Measurements from ENCODE around the gene SRSF7.

SRSF7 gene

DNA sequence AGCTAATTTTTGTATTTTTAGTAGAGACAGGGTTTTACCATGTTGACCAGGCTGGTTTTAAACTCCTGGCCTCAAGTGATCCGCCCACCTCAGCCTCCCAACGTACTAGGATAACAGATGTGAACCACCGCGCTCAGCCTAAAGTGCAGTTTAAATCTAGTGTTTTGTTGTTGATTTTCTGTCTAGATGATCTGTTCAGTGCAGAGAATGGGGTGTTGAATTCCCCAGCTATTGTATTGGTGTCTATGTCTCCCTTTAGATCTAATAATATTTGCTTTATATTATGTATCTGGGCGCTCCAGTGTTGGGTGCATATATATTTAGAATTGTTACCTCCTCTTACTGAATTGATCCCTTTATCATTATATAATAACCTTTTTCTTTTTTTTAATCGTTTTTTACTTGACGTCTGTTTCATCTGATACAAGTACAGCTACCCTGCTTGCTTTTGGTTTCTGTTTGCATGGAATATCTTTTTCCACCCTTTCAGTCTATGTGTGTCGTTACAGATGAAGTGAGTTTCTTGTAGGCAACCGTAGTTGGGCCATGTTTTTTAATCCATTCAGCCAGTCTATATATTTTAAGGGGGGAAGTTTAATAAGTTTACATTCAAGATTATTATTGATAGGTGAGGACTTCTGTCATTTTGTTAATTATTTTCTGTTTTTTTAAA, 50.9 kb downstream of the SRSF7 start:
- DNase-seq: no peak

DNA sequence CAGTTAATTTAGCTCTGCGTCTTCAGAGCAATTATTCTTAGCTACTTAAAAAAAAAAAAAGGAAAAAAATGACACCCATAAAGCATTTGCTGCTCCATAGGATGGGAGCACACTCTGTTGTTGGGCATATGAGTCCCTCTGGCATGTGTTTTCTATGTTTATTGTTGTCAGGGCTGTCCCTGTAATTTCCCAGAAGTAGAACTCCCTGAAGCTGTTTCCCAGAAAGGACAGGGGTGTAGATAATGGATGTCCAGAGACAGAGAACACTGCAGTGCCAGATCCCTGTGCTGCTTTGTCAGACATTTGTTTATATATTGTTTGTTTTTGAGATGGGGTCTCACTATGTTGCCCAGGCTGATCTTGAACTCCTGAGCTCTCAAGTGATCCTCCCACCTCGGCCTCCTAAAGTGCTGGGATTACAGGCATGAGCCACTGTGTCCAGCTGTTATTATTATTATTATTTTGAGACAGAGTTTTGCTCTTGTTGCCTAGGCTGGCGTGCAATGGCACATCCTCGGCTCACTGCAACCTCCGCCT, 52.6 kb downstream of the SRSF7 start:
- no peak for DNase-seq

DNA sequence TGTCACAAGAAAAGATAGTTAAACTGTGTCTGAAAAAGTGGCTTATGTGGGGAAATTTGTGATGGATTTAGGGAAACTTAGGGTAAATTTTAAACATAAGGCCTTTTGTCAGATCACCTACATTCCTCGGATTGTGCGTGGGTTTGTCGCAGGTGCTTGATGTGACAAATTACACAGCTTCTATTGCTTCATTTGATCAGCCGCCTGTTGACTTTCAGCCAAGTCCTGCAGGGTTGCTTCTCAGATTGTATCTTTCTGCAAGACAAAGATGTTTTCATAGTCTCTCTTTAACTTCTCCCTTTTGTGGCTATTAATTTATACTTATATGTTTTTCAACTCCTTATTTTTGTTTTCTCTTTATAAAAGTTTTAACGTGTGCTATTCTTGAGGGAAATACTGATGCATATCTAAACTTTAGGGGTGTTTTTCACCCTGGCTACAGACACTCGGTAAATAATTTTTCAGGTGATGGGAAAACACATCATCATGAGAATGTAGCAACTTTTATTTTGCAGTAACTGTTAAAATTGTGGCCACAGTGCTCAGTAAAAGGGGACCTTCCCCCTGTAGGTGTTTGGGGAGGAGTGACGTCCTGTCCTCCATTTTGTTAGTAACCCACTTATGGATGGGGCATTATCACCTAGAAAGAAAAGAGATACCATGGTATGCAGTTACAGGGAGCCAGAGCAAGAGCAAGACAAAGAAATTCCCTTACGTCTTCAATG, 53.9 kb downstream of the SRSF7 start:
- peak; percentile 50 for DNase-seq

Measured in activated CD4-positive, alpha-beta T cell treated with anti-CD3 and anti-CD28 coated beads, Interleukin-2, amount 50 U/mL, for 1 hour (primary cell).